ENCODE measurements around the gene ARHGAP12. TPM values are rescaled to one million over a fixed set of nuclear protein-coding genes. Genes with fewer than 3 reads are reported as not detected.

The ARHGAP12 gene
- polyA plus RNA-seq, 3 donors = 30.0 to 48.2 (median 39.1) TPM

DNA sequence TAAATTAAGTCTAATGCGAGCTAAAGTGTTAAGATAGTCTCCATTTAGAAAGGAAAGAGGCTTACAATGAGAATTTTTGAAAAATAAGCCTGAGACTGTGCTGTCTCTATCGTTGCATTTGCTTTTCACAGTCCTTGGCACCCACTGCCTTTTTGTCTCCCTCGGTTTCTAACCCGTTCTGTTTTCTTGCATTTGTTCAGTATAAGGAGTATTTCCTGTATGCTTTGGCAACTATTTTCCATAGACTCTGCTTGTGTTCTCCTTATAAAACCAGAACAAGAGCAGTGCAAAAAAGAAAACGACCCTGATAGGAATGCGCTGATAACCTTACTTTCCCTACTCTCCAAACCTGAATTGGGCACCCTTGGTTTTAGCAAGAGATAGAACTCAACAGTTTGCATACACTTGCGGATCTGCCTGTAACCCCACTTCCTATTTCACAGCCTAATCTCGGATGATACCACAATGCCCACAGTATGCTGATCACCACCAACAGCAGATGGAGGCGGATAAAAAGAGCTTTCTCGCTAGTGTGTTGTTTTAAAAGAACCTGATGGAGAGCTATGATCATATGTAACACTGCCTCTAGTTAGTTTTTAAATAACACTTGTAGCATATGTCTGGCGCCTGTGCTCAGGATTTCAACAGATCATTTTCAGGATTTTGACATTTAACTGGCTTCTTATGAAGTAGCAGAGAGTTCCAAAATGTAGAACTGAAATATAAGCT lies 1.6 kb upstream of the ARHGAP12 start:
- no peak for DNase-seq (ENCODE audit: extremely low read depth in 1 of 11, low read depth in 9 of 11, low spot score in 4 of 11)

DNA sequence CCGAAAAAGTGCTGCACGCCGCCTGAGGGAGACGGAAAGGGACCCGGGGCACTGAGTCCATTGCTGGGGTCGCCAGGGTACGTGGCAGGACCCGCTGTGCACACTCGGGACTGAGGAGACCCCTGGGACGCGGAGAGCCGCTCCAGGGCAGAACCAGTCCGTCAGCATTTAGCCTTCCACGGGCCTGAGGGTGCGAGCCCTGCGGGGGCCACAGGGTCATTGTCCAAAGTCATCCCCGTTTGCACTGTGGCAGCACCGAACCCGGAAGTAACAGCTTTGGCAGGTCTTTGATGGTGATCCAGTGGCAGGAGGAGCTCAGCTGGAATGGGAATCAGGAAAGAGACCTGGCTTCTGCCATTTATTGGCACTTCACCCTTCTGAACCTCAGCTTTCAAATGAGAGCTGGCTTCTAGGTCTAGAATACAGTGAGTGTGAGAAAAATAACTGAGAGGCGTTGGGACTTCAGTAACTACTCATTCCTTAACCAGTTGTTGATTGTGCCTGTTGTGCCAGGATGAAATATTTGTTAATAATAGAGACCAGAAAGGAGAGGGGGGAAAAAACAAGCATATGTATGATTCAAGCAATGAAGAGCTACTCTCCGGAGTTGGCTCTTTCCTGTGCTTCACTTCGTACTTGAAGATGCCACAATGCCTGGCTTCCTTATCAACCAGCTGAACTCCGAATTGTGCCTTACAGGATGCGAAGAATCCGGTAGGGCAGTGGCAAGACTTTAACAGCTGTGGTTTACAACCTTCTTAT lies 811 bp upstream of the ARHGAP12 start:
- peak in 5 of 11 donors; percentile 19 to 30 (median 27) for DNase-seq (ENCODE audit: extremely low read depth in 1 of 11, low read depth in 9 of 11, low spot score in 4 of 11)

DNA sequence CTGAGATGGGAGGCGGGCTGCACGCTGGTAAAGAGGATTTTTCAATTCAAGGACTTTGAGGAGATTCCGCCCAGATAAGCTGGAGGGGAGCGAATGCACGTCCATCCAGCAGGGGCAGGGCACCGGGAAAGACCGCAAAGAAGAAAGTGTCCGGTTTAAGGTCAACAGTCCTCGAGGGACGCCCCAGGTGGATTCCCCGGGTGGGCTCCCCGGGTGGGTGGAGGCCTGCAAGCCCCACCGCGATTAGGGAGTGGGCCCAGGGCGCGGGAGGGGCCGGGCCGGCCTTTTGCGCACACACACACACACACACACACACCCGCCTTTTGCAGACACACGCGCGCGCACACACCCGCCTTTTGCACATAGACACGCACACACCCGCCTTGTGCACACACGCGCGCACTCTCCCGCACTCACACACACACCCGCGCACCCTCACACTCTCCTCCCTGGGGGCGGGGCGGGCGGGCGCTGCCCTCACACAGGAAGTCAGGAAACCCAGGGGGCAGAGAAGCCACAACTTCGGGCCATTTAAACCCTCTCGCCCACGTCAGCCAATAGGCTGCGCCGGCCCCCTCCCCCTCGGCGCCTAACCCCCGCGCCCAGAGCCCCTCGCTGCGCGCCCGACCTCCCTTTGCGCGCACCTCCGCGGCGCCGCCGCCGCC lies 615 bp downstream of the ARHGAP12 start:
- DNase-seq (ENCODE audit: extremely low read depth in 1 of 11, low read depth in 9 of 11, low spot score in 4 of 11) = peak in 10 of 11 donors; percentile 22 to 56 (median 43)

DNA sequence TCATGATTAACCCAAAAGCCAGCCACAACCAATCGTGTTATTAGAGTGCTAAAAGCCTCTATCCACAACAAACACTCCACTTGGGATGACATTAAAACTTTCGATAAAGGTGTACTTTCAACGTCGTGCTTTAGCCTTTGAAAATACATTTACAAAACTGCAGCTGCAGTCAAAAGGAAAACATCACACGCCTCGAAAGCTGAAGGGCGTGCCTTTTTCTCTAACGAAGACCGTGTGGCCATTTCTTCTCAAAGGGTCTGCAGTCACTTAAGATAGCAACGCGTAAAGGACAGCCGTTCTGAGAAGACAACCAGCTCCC lies 1.1 kb downstream of the ARHGAP12 start:
- DNase-seq (ENCODE audit: extremely low read depth in 1 of 11, low read depth in 9 of 11, low spot score in 4 of 11) = peak in 3 of 11 donors; percentile 16 to 28 (median 17)

DNA sequence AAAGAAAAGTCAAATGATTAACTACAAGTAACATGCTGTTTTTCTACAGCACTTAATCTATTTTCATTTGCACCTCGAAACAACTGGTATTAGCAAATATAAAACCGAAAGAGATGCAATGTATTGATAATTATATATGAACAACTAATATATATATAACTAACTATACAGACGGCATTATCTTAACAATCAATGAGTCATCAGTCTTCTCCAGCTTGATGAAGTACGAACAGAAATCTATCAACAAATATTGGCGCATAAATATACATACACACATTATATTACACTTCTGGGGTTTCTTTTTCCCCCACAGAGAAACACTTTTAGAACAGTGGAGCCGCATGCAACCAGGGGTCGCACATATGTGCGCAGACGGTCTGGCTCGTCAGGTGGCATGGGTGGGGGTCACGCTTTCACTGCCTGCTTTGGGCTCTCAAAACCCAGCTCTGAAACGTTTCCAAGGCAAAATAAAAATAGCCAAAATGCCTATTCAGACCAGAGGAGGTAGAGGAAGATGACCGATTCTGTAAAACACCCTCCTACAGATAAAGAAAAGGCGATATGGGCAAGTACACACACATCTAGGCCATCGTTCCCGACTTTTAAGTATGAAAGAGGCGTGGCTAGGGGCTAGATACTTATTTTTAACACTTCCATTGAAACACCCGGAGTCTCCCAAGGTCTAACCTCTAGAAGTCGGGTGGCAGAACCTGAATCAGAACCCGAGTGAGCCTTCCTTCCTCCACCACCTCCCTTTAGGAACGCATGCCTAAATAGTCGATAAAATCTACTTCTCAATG lies 1.7 kb downstream of the ARHGAP12 start:
- no peak for DNase-seq (ENCODE audit: extremely low read depth in 1 of 11, low read depth in 9 of 11, low spot score in 4 of 11)

DNA sequence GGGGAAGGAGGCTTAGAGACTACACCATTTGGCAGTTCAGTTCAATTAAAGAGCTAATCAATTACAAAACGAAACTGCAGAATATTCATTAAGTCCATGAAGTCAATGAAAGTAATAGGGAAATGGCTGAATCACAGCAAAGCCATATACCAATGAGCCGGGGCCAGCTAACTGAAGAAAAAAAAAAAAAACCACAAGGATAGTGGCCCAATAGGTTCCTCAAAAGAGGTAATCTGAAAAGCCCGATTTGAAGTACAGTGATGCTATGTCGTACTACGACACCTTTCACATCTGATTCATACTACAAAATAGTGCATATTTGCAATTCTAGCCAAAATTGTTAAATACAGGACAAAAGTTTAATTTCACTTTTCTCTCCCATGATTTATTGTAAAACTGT lies 2.5 kb downstream of the ARHGAP12 start:
- no peak for DNase-seq (ENCODE audit: extremely low read depth in 1 of 11, low read depth in 9 of 11, low spot score in 4 of 11)

DNA sequence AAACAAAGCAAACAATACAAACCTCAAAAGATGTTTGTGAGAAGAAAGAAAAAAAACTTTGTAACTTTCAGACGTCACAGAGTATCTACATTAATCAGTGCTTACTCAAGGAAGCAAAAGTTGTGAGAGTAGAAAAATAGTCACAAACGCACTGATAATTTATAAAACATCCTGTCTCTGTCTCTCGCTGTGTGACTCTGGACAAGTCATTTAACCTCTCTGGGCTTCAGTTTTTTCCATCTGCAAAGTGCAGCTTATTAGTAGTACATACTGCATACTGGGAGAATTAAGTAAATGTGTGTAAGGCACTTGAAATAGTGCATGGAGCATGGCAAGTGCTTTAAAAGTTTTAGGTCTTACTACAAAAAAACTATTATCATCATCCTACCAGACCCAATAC lies 3.8 kb downstream of the ARHGAP12 start:
- DNase-seq (ENCODE audit: extremely low read depth in 1 of 11, low read depth in 9 of 11, low spot score in 4 of 11) = no peak

DNA sequence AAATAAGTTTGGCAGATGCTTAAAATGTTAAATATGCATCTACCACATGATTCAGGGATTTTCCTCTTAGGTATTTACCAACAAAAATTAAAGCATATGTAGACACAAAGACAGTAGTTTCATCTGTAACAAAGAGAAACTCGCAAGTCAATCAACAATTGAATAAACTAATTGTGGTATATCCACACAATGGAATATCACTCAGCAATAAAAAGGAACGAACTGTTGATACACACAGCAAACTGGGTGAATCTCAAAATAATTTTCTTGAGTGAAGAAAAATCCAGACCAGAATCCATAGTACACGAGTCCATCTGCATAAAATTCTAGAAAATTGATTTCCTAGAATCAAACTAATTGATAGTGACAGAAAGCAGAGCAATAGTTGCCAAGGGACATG lies 5.2 kb downstream of the ARHGAP12 start:
- no peak for DNase-seq (ENCODE audit: extremely low read depth in 1 of 11, low read depth in 9 of 11, low spot score in 4 of 11)

DNA sequence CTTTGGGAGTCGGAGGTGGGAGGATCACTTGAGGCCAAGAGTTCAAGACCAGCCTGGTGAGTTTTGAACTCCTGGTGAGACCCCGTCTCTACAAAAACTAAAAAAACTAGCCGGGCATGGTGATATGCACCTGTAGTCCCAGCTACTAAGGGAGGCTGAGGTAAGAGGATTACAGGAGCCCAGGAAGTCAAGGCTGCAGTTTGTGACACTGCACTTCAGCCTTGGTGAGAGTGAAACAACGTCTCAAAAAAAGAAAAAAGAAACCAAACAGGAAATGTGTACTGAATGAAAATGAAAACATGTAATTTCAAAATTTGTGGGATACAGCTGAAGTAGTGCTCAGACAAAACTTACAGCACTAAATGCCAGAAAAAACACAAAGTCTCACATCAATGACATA lies 7.6 kb downstream of the ARHGAP12 start:
- DNase-seq (ENCODE audit: extremely low read depth in 1 of 11, low read depth in 9 of 11, low spot score in 4 of 11) = no peak

DNA sequence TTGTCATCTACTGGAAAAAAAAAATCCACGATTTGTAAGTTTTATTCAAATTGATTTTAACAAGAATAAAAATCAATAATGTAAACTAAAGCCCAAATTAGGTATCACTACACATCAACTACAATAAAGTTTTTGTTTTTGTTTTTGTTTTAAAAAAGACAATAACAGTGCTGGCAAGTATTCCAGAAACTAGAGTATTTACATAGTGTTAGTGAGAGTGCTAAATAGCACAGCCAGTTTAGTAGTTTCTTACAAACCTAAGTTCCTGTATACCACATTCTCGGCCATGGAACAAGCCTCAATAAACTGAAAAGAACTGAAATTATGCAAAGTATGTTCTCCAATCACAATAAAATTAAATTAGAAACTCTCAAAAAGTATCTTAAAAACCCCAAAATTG lies 8.1 kb downstream of the ARHGAP12 start:
- no peak for DNase-seq (ENCODE audit: extremely low read depth in 1 of 11, low read depth in 9 of 11, low spot score in 4 of 11)

DNA sequence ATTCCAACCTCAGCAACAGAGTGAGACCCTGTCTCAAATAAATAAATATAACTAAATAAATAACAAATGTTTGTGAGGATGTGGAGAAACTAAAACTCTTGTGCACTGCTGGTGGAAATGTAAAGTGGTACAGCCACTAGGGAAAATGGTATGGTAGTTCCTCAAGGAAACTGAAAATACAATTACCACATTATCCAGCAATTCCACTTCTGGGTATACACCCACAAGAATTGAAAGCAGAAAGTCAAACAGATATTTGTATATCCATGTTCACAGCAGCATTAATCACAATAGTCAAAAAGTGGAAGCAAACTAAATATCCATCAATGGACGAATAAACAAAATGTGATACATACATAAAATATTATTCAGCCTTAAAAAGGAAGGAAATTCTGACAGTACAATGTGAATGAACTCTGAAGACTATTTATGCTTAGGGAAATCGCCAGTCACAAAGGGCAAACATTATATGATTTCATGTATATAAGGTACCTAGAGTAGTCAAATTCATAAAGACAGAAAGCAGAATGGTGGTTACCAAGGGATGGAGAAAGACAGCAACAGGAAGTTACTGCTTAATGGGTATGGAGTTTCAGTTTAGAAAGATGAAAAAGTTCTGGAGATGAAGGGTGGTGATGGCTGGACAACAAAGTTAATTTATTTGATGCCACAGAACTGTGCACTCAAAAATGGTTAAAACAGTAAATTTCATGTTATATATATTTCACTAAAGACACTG lies 9.8 kb downstream of the ARHGAP12 start:
- no peak for DNase-seq (ENCODE audit: extremely low read depth in 1 of 11, low read depth in 9 of 11, low spot score in 4 of 11)

DNA sequence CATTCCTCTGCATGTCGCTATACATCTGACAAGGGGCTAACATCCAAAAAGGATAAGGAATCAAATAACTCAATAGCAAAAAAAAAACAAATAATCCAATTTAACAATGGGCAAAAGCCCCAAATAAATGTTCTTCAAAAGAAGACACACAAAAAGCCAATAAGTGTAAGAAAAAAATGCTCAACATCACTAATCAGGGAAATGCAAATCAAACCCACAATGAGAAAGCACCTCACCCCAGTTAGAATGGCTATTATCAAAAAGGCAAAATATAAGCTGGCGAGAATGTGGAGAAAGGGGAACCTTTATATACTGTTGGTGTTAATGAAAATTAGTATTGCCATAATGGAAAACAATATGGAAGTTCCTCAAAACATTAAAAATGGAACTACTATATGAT lies 14.3 kb downstream of the ARHGAP12 start:
- no peak for DNase-seq (ENCODE audit: extremely low read depth in 1 of 11, low read depth in 9 of 11, low spot score in 4 of 11)

DNA sequence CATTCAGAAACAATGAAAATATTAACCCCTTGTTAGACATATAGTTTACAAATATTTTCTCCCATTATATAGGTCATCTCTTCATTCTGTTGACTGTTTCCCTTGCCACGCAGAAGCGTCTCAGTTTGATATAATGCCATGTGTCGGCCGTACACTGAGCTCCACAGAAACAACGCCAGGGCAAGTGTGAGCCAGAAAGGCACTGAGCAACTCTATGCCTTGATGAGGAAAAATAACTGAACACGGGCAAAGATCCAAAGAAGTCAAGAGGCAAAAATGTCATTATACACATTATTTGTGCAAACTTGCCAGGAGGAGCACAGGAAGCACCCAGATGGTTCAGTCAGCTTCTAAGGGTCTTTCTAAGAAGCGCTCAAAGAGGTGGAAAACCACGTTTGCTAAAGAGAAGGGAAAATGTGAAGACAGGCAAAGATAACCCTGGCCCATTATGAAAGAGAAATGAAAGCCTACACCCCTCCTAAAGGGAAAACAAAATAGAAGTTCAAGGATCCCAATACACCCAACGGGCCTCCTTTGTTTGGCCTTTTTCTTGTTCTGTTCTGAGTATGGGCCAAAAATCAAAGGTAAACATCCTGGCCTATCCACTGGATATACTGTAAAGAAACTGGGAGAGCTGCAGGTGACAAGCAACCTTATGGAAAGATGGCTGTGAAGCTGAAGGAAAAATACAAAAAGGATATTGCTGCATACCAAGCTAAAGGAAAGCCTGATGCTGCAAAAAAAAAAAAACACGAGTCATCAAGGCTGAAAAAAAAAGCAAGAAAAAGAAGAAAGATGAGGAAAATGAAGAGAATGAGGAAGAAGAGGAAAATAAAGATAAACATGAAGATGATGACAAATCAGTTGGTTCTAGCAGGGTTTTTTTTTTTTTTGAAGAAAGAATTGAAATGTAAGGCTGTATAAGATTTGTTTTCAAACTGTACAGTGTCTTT lies 15.5 kb downstream of the ARHGAP12 start:
- no peak for DNase-seq (ENCODE audit: extremely low read depth in 1 of 11, low read depth in 9 of 11, low spot score in 4 of 11)

DNA sequence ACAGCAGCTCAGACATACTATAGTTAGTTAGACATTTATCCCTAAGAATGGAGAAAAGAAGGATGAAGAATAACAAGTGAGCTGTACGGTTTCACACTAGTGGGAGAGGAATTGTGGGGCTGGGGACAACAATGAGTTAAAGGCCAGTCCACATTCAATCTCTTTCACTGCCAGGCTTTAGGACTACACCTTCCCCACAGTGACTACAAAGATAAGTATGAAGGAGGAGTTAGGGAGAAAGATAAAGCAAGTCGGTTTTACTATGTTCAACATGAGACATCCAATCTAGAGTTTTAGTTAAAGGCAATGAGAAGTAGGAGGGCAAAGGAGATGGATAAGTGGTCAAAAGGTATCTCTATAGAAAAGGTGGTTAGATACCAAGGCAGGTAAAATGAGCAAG lies 16.3 kb downstream of the ARHGAP12 start:
- no peak for DNase-seq (ENCODE audit: extremely low read depth in 1 of 11, low read depth in 9 of 11, low spot score in 4 of 11)

DNA sequence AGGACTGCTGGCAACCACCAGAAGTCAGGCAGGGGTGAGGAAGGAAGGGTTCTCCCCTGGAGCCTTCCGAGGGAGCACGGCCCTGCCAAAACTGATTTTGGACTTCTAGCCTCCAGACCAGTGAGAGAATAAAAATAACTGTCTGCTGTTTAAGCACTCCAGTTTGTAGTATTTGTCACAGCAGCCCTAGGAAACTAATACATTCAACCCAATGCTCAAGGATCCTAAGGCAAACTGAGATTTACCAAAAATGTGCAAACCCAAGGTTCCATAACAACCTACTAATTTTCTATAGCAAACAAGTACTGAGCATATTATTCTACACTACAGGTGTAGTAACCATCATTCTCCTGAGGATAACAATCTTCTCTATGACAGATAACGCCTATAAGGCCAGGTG lies 18.6 kb downstream of the ARHGAP12 start:
- DNase-seq (ENCODE audit: extremely low read depth in 1 of 11, low read depth in 9 of 11, low spot score in 4 of 11) = no peak

DNA sequence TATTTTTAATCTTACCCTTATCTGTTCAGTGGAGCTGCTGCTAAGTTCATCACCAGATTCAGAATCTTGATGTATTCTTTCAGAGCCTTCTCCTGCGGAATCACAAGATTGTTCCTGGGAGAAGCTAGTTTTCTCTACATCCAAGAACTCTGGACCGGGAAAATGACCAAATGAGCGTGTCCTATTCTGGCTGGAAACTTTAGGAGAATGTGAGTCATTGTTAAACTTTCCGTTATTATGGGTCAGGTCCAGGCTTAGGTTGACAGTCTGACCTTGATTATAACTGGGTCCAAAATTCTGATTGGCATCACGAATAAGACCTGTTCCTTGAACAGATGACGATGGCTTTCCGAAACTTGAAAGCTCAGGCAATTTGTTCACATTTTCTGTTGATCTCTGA lies 20.5 kb downstream of the ARHGAP12 start:
- no peak for DNase-seq (ENCODE audit: extremely low read depth in 1 of 11, low read depth in 9 of 11, low spot score in 4 of 11)

DNA sequence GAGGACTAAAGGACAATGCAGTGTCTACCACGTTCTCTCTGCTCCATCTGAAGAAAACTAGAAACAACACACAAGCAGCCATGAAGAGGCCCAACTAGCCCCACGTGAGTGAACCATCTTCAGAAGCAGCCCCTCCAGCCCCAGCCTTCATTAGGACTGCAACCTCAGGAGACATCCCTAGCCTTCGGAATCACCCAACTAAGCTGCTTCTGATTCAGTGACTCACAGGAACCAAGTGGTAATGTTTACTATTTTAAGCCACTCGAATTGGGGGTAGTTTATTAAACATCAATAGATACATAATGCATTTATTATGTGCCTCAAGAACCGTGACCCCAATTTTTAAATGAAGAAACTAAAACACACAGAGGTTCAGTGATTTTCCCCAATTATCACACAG lies 22.6 kb downstream of the ARHGAP12 start:
- DNase-seq (ENCODE audit: extremely low read depth in 1 of 11, low read depth in 9 of 11, low spot score in 4 of 11) = no peak

DNA sequence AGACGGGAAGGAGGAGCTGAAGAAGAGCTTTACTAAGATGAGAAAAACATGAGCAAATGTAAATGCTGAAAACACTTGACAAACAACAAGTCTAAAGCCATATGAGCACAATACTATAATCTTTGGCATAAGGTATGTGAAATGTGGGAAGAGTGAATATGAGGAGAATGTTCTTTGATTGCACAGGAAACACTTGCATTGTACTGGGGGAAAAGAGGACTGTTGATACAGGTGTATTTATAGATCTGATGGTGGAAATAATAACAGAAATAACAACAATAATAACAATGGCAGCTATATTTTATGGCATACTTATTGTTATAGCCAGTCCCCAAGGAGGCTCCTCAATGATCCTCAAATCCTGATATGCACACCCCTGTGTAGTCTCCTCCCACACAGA lies 23.0 kb downstream of the ARHGAP12 start:
- no peak for DNase-seq (ENCODE audit: extremely low read depth in 1 of 11, low read depth in 9 of 11, low spot score in 4 of 11)

Measured in renal cortex interstitium (tissue), 11 donors.